Heart left ventricle (tissue), 16 donors: Measurements from ENCODE around the gene OTOS. TPM values are rescaled to one million over a fixed set of nuclear protein-coding genes. Genes with fewer than 3 reads are reported as not detected.

Source experiments
- ATAC-seq, 4 donors: fragments of 200-7000 bp; cut with Tn5 transposase; one replicate each; pipeline ENCODE4 v1.9.1; 2020 to 2022; ENCODE audit warnings: moderate library complexity in 4 of 4, mild to moderate bottlenecking in 3 of 4, moderate number of reproducible peaks in 1 of 4
- DNase-seq, 5 donors: peaks; one replicate each; pipeline ENCODE4 v3.0.0-alpha.2; 2020
- H3K27ac ChIP-seq, 12 donors: fragments of 200-600 bp; sonication (generic) in 4 of 12; one replicate each; pipeline versions ENCODE4 v1.5.0 to v1.8.0; 2016 to 2022; ENCODE audit warnings: mild to moderate bottlenecking in 2 of 12
- H3K27me3 ChIP-seq, 9 donors: fragments of 200-600 bp; sonication (generic) in 2 of 9; one replicate each; pipeline versions ENCODE4 v1.5.1 to v1.8.0; 2016 to 2022; ENCODE audit warnings: mild to moderate bottlenecking in 3 of 9
- H3K36me3 ChIP-seq, 9 donors: fragments of 200-600 bp; sonication (generic) in 2 of 9; one replicate each; pipeline versions ENCODE4 v1.5.0 to v1.8.0; 2018 to 2022; ENCODE audit warnings: mild to moderate bottlenecking in 2 of 9
- H3K4me1 ChIP-seq, 12 donors: fragments of 200-600 bp; sonication (generic) in 4 of 12; one replicate each; pipeline versions ENCODE4 v1.5.0 to v1.8.0; 2016 to 2022; ENCODE audit warnings: mild to moderate bottlenecking in 3 of 12
- H3K4me3 ChIP-seq, 12 donors: fragments of 200-600 bp; sonication (generic) in 4 of 12; one replicate each; pipeline versions ENCODE4 v1.5.0 to v1.8.0; 2017 to 2022; ENCODE audit warnings: mild to moderate bottlenecking in 9 of 12, moderate library complexity in 4 of 12
- H3K9me3 ChIP-seq, 12 donors: fragments of 200-600 bp; sonication (generic) in 4 of 12; one replicate each; pipeline versions ENCODE4 v1.5.0 to v1.8.0; 2016 to 2022; ENCODE audit warnings: mild to moderate bottlenecking in 1 of 12
- POLR2A ChIP-seq, 2 donors: fragments of 450-650 bp; IDR thresholded peaks; one replicate each; pipeline ENCODE4 v1.6.1; 2017; ENCODE audit warnings: antibody characterized with exemption in 2 of 2, mild to moderate bottlenecking in 2 of 2, moderate library complexity in 2 of 2
- whole genome bisulfite sequencing, 4 donors: extraction: QIAGEN DNeasy Blood & Tissue Kit in 2 of 4; methylation state at CpG; one replicate each; pipeline versions ENCODE4 v1.1.5 to v1.1.7; 2013 to 2018; 5-methylcytosine and 5-hydroxymethylcytosine counted together
- intact Hi-C, 10 donors: fragments of 100-400 bp; cut with DNase I; formaldehyde crosslinking; loops; one replicate each; pipeline versions ENCODE4 v1.11.1 to v1.14.2; 2022
- polyA plus RNA-seq, 2 donors: library from polyadenylated mRNA; stranded (reverse); fragments of 200-250 nt; gene quantifications; one replicate each; pipeline ENCODE4 v1.2.3, GENCODE V29; 2013
- total RNA-seq, 9 donors: library from RNA; depleted of rRNA in 2 of 9; stranded (reverse); fragments of >200 nt in 2 of 9; fragmentation: NEBNext Ultra II Directional in 3 of 9; extraction: Animal tissue kit (Norgen Biotek cat#: 25700) in 3 of 9; gene quantifications; one replicate each; pipeline versions ENCODE4 v1.1.0 to v1.2.4, GENCODE V29; 2016 to 2023
- TF ChIP-seq, protein P1 (sequence below), 12 donors: fragments of 200-600 bp; sonication (generic) in 4 of 12; IDR thresholded peaks; one replicate each; pipeline versions ENCODE4 v1.5.0 to v1.8.0; 2018 to 2022; ENCODE audit warnings: antibody characterized with exemption in 12 of 12, mild to moderate bottlenecking in 5 of 12
- donor health status: ischemic (EF 13 %, LVEDD 7.1; RV severe dilation, severe dysfunction).
- donor health status: healthy with polysubstance abuse.
- donor health status: DM: no; HTN: yes; CAD: no.
- donor health status: DM: no; HTN: no; CAD: no.
- donor health status: ischemic (EF 25% LVEDD 6.9; RV normal size, moderate dysfunction).
- donor health status: ischemic (EF 25% LVEDD 5.7; RV mildly dilated, moderate dysfunction).
- donor health status: healthy.
- donor health status: DM: yes; HTN: yes; CAD: no.
- donor health status: ischemic (EF 35%, LVEDD 5.7; RV mildly dilated, moderate dysfunction).
- donor health status: nonischemic (EF 11% LVEDD 7.7; RV severe dilation, severe dysfunction).
- donor health status: DM: yes; HTN: yes; CAD: no.
- donor health status: PGD.
- donor health status: ischemic (EF 29% LVEDD 5.4; RV normal size, mild dysfunction).
- donor health status: nonischemic (EF 23%, LVEDD 6.1; RV moderate dilation, normal function).

OTOS gene
- total and polyA plus RNA-seq, 11 donors: 1.1 TPM; not detected in 10

- 56 to 62% (median 57%) methylated on average over 8 to 14 of the region's 14 CpGs for WGBS, 4 donors
- intact Hi-C loops: loop anchor here in 6 of 10 donors (2.0 to 10.0 kb wide), 5 partner anchors 79 to 1105 kb away; partner anchors contain the start of gene HDAC4 (in 1 of the 6)
- DNase-seq (peak in 2 of 5 donors; percentile 11 to 42), ATAC-seq (no peak)
- no peaks in the 10 kb centered on the region for H3K9me3 ChIP-seq
- no peak overlapping the region for H3K27ac ChIP-seq
- peaks cover 0 to 18% (median 5%) of the 10 kb centered on the region in 9 donors for H3K27me3 ChIP-seq
- no peak overlapping the region for H3K4me3 ChIP-seq
- peaks cover 5 to 21% (median 8%) of the 10 kb centered on the region in 12 donors for H3K4me1 ChIP-seq
- no peaks in the 10 kb centered on the region for H3K36me3 ChIP-seq
- TF ChIP-seq POLR2A (IDR thresholded peaks at IDR 0.05): no peak
Observed at GRCh38 chr2:240139666-240140393, 628 bp downstream of the OTOS start.

DNA sequence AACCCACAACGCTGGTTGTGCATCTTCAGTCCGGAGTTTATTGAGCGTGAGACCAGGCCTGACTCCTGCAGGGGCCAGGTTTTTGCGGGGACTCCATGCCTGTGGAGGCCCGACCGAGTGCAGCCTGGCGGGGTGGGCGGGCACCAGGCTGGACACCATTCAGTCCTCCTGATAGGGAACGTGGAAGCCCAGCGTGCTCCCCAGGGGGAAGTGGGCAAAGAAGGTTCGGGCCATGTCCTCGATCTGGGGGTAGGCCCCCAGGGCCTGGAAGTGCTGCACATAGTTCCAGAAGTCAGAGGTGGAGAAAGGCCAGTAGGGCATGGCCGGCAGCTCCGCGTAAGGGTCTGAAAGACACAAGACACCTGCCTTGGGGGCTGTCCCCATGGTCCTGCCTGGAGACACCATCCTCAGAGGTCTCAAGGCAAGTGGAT lies 1.4 kb downstream of the OTOS start:
- Histone ChIP-seq H3K36me3 (no peaks in the 10 kb centered on the region), H3K27me3 (peaks cover 0 to 15% (median 5%) of the 10 kb centered on the region in 9 donors), H3K4me3 (no peak overlapping the region), H3K4me1 (peaks cover 5 to 28% (median 10%) of the 10 kb centered on the region in 12 donors), H3K27ac (no peak overlapping the region), H3K9me3 (no peaks in the 10 kb centered on the region)
- DNase-seq: peak in 2 of 5 donors; percentile 12 to 51
- intact Hi-C loops: loop anchor here in 2 of 10 donors (10.0 kb wide), 2 partner anchors 734 to 1104 kb away; partner anchors contain the start of gene HDAC4 (in 1 of the 2)
- 82 to 92% (median 88%) methylated on average over 12 to 15 of the region's 15 CpGs for WGBS, 4 donors
- ATAC-seq: no peak
- TF ChIP-seq POLR2A (IDR thresholded peaks at IDR 0.05): no peak
- TF ChIP-seq, protein P1, sequence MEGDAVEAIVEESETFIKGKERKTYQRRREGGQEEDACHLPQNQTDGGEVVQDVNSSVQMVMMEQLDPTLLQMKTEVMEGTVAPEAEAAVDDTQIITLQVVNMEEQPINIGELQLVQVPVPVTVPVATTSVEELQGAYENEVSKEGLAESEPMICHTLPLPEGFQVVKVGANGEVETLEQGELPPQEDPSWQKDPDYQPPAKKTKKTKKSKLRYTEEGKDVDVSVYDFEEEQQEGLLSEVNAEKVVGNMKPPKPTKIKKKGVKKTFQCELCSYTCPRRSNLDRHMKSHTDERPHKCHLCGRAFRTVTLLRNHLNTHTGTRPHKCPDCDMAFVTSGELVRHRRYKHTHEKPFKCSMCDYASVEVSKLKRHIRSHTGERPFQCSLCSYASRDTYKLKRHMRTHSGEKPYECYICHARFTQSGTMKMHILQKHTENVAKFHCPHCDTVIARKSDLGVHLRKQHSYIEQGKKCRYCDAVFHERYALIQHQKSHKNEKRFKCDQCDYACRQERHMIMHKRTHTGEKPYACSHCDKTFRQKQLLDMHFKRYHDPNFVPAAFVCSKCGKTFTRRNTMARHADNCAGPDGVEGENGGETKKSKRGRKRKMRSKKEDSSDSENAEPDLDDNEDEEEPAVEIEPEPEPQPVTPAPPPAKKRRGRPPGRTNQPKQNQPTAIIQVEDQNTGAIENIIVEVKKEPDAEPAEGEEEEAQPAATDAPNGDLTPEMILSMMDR (IDR thresholded peaks at IDR 0.05): no peak

GRCh38 chr2:240138254-240138984 lies 2.0 kb downstream of the OTOS start:
- peaks cover 0 to 13% (median 2%) of the 10 kb centered on the region in 9 donors for H3K27me3 ChIP-seq
- H3K36me3 ChIP-seq: peaks cover 0 to 4% (median 3%) of the 10 kb centered on the region in 9 donors
- peaks cover 5 to 22% (median 10%) of the 10 kb centered on the region in 12 donors for H3K4me1 ChIP-seq
- DNase-seq (peak in 1 of 5 donors; percentile 13), ATAC-seq (no peak)
- TF ChIP-seq, protein P1 (IDR thresholded peaks at IDR 0.05): no peak
- TF ChIP-seq POLR2A (IDR thresholded peaks at IDR 0.05): no peak
- H3K27ac ChIP-seq: no peak overlapping the region
- WGBS, 4 donors: 77 to 91% (median 82%) methylated on average over 7 to 9 of the region's 9 CpGs
- intact Hi-C loops: loop anchor here in 2 of 10 donors (10.0 kb wide), 2 partner anchors 734 to 1104 kb away; partner anchors contain the start of gene HDAC4 (in 1 of the 2)
- no peak overlapping the region for H3K4me3 ChIP-seq
- H3K9me3 ChIP-seq: no peaks in the 10 kb centered on the region

DNA sequence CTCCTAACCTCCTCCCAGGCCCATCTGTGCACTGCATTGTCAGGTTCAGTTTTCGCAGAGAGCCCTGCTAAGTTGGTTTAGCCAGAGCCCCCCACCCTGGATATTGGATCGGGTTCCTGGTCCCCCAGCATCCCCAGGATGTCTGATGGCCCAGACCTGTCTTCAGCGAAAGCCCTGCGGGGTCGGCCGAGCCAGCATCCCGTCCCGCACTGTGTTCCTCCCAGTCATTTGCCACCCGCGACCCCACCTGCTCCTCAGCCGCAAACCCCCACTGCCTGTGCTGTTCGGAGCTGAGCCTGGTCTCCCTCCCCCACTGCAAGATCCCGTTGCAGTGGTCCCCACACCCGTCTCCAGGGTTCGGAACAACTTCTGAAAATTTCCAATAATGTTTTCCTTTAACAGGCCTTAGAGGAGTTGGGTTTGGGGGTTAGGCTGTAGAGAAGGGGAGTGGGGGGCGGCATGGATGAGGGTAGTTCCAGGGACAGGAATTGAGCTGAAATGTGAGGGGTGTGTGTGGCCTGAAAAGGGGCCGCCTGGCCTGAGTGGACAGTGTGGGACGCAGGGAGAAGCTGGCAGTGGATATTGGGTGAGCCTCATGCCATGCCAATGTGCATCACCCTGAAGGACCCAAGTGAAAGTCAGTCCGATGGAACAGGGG lies 2.7 kb downstream of the OTOS start:
- no peak for TF ChIP-seq POLR2A (IDR thresholded peaks at IDR 0.05)
- TF ChIP-seq, protein P1 (IDR thresholded peaks at IDR 0.05): no peak
- Histone ChIP-seq H3K27ac (no peak overlapping the region), H3K27me3 (peaks cover 0 to 6% (median 0%) of the 10 kb centered on the region in 9 donors), H3K36me3 (peaks cover 0 to 11% (median 10%) of the 10 kb centered on the region in 9 donors), H3K4me3 (no peak overlapping the region), H3K9me3 (no peaks in the 10 kb centered on the region), H3K4me1 (peaks cover 5 to 22% (median 10%) of the 10 kb centered on the region in 12 donors)
- intact Hi-C loops: loop anchor here in 3 of 10 donors (2.0 to 10.0 kb wide), 3 partner anchors 113 to 1103 kb away; partner anchors contain the start of genes HDAC4 (in 1 of the 3) and NDUFA10 (in 1 of the 3)
- no peak for ATAC-seq
- DNase-seq: peak in 1 of 5 donors; percentile 15
- WGBS, 4 donors: 86 to 91% (median 89%) methylated on average over 19 of the region's 19 CpGs
